Sciatic nerve (tissue), 2 donors: ENCODE measurements around the gene TMX2. TPM values are rescaled to one million over a fixed set of nuclear protein-coding genes. Genes with fewer than 3 reads are reported as not detected.

Experiments
- ATAC-seq: fragments of 200-7000 bp; cut with Tn5 transposase; one replicate; pipeline ENCODE4 v1.9.1; 2020; ENCODE audit warnings: mild to moderate bottlenecking, moderate library complexity
- DNase-seq: peaks from one replicate; pipeline ENCODE4 v3.0.0-alpha.2; 2020; ENCODE audit warnings: low spot score
- intact Hi-C: fragments of 100-400 bp; cut with DNase I; formaldehyde crosslinking; loops from one replicate; pipeline ENCODE4 v1.14.2; 2022
- total RNA-seq: library from RNA; stranded (reverse); fragmentation: NEBNext Ultra II Directional; extraction: Animal tissue kit (Norgen Biotek cat#: 25700); gene quantifications from one replicate; pipeline ENCODE4 v1.2.1, GENCODE V29; 2021
- donor health status: DM: no; HTN: no; CAD: no.
- donor health status: DM: no; HTN: no; CAD: no.

Gene TMX2
- total RNA-seq, 1 donor from 2014 or later = 56.9 TPM

DNA sequence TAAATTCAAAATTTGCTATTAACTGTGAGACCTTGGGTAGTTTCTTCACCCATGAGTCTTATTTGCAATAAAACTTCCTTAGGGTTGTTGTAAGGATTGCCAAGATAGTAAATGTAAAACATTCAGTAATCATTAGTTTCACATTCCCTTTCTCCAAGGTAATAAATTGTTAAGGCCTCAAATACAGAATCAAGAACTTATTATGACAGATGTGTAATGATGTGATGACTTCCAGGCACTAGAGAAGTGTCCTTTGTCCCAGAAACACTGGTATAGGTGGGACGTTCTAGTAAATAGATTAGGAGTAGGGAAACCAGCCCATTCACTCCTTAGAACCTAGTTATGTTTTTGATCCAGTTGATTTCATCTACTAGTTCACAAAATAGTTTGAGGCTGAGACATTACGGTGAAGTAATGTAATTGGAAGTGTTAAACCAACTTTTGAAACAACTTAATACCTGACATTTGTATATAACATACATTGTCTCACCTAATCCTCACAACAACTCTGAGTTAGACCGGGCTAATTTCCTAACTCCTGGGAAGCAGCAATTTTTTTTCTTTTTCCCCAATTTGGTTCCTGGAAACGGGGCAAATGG is 74.7 kb downstream of the TMX2 start:
- ATAC-seq = no peak
- no peak for DNase-seq
- intact Hi-C loops = no loop called here

DNA sequence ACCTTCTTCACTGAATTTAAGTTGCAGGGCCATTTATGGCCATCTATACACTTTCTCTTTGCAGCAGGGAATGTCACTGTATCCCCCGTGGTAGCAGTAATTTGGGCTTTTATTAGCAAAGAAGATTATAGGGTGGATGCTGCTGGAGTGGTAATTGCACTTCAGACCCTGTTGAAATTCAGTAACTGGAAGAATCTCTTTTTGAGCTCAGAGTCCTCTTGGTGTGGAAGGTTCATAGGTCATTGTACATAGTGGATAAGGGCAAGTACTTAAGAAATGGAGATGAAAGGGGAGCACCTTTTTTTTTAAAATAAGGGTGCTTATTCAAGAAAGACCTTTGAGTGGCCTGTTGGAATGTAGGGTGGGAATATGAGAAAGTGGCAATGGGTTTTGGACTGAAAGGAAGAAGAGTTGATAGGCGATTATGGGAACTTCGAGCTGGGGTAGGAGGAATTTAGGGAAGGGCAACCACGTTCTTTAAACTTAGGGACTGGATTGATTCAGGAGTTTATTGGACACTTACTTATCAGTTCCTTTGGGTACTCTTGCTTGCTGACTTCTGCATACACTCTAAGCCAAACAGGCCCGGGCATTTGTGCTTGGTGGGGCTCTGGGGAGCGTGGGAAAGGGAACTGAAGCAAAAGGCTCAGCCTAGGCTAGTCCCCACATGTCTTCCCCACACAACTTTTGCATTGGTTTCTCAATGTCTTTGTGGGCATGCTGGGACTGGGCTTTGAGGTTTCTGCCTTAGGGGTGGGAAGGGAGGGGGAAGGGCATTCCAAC is 75.7 kb downstream of the TMX2 start:
- intact Hi-C loops = no loop called here
- ATAC-seq (peak; percentile 31), DNase-seq (no peak)

DNA sequence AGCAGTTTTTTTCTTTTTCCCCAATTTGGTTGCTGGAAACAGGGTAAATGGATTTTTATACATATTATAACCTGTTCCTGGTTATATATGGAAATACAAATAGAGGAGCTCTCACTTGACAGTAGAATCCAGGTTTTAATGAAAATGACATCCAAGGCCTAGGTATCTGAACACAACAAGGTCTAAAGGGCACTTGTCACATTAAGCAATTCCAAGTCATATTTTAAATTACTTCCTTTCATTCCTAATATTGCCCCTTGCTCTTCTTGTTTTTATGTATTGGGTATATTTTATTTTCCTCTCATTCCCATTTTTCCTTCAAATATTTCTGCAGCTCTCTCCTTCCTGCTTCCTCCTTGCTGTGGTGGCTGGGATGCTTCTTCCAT is 76.3 kb downstream of the TMX2 start:
- ATAC-seq = no peak
- no peak for DNase-seq
- intact Hi-C loops = no loop called here

Other genes with a start within 250 kb of the TMX2 start
- 14.8 TPM for gene SLC43A1, start 196.9 kb upstream of the TMX2 start, total RNA-seq
- 42.0 TPM for gene TIMM10, start 181.8 kb upstream of the TMX2 start, total RNA-seq
- not detected for gene SMTNL1, start 175.0 kb upstream of the TMX2 start, total RNA-seq
- gene UBE2L6, start 144.9 kb upstream of the TMX2 start, total RNA-seq = 53.5 TPM
- 701 TPM for gene SERPING1, start 114.9 kb upstream of the TMX2 start, total RNA-seq
- gene YPEL4, start 62.7 kb upstream of the TMX2 start, total RNA-seq = 2.1 TPM
- gene CLP1, start 54.8 kb upstream of the TMX2 start, total RNA-seq = 11.9 TPM
- 45.4 TPM for gene ZDHHC5, start 44.5 kb upstream of the TMX2 start, total RNA-seq
- 9.6 TPM for gene MED19, start 378 bp upstream of the TMX2 start, total RNA-seq
- 77.5 TPM for gene SELENOH, start 28.9 kb downstream of the TMX2 start, total RNA-seq
- not detected for gene BTBD18, start 39.2 kb downstream of the TMX2 start, total RNA-seq
- gene CTNND1, start 49.2 kb downstream of the TMX2 start, total RNA-seq = 270 TPM